GM23338 (cell line): ENCODE results near the gene PAXX. TPM values are rescaled to one million over a fixed set of nuclear protein-coding genes. Genes with fewer than 3 reads are reported as not detected.

Experiments used
- ATAC-seq: fragments of 200-7000 bp; cut with Tn5 transposase; 3 replicates; pipeline ENCODE4 v1.9.1; 2020
- DNase-seq: peaks from one replicate; pipeline ENCODE4 v3.0.0-alpha.2; 2015; ENCODE audit warnings: low spot score
- H2AFZ ChIP-seq: fragments of 200-600 bp; sonication (generic); 2 replicates; pipeline ENCODE4 v1.8.0; 2016; ENCODE audit warnings: antibody characterized with exemption, mild to moderate bottlenecking, moderate library complexity
- H3F3A ChIP-seq: fragments of 200-600 bp; sonication (generic); replicated peaks from 2 replicates; pipeline ENCODE4 v1.8.0; 2017; ENCODE audit warnings: antibody characterized with exemption, mixed run types, low read depth
- H3K27ac ChIP-seq: fragments of 200-600 bp; sonication (generic); 2 replicates; pipeline ENCODE4 v1.6.1; 2016; ENCODE audit warnings: low read depth
- H3K27me3 ChIP-seq: fragments of 200-600 bp; sonication (generic); 2 replicates; pipeline ENCODE4 v1.8.0; 2016; ENCODE audit warnings: mild to moderate bottlenecking, mixed run types, moderate library complexity; ENCODE audit not compliant: insufficient read depth
- H3K36me3 ChIP-seq: fragments of 200-600 bp; sonication (generic); 2 replicates; pipeline ENCODE4 v1.8.0; 2016; ENCODE audit warnings: mild to moderate bottlenecking; ENCODE audit not compliant: insufficient read depth
- H3K4me1 ChIP-seq: fragments of 200-600 bp; sonication (generic); 2 replicates; pipeline ENCODE4 v1.8.0; 2016; ENCODE audit warnings: mild to moderate bottlenecking, moderate library complexity; ENCODE audit not compliant: insufficient read depth
- H3K4me2 ChIP-seq: fragments of 200-600 bp; sonication (generic); 2 replicates; pipeline ENCODE4 v1.7.1; 2017; ENCODE audit warnings: mixed run types
- H3K4me3 ChIP-seq: fragments of 200-600 bp; sonication (generic); 2 replicates; pipeline ENCODE4 v1.6.1; 2016; ENCODE audit warnings: mixed run types
- H3K79me2 ChIP-seq: fragments of 200-600 bp; sonication (generic); replicated peaks from 2 replicates; pipeline ENCODE4 v1.8.0; 2017; ENCODE audit warnings: mild to moderate bottlenecking; ENCODE audit not compliant: insufficient read depth
- H3K9me2 ChIP-seq: fragments of 200-600 bp; sonication (generic); 2 replicates; pipeline ENCODE4 v1.8.0; 2017; ENCODE audit not compliant: insufficient read depth
- H4K20me1 ChIP-seq: fragments of 200-600 bp; sonication (generic); replicated peaks from 2 replicates; pipeline ENCODE4 v1.8.0; 2017; ENCODE audit warnings: mild to moderate bottlenecking; ENCODE audit not compliant: insufficient read depth
- H3K27ac Mint-ChIP-seq: 2 replicates; pipeline ENCODE4 v1.8.0; 2020; ENCODE audit warnings: inconsistent platforms, mild to moderate bottlenecking, moderate library complexity, mixed read lengths
- H3K27me3 Mint-ChIP-seq: 3 replicates; pipeline ENCODE4 v1.8.0; 2022; ENCODE audit warnings: low read depth, mild to moderate bottlenecking, moderate library complexity, mixed read lengths, inconsistent platforms; ENCODE audit not compliant: insufficient read depth, poor library complexity
- H3K36me3 Mint-ChIP-seq: 3 replicates; pipeline ENCODE4 v1.8.0; 2021; ENCODE audit warnings: low read depth, mild to moderate bottlenecking, inconsistent platforms, moderate library complexity, mixed read lengths
- H3K4me1 Mint-ChIP-seq: 3 replicates; pipeline ENCODE4 v1.8.0; 2020; ENCODE audit warnings: mild to moderate bottlenecking, inconsistent platforms, mixed read lengths
- H3K4me3 Mint-ChIP-seq: 3 replicates; pipeline ENCODE4 v1.8.0; 2021; ENCODE audit warnings: moderate library complexity, mild to moderate bottlenecking, inconsistent platforms, mixed read lengths
- H3K9me3 Mint-ChIP-seq: 3 replicates; pipeline ENCODE4 v1.8.0; 2020; ENCODE audit warnings: moderate library complexity, mild to moderate bottlenecking, inconsistent platforms, mixed read lengths
- CREB1 ChIP-seq: fragments of 250-450 bp; sonication (Bioruptor Pico); IDR thresholded peaks from 2 replicates; pipeline ENCODE4 v1.5.0; 2020; ENCODE audit warnings: low read depth, mild to moderate bottlenecking, moderate library complexity
- EZH2 ChIP-seq: fragments of 200-600 bp; sonication (generic); IDR thresholded peaks from one replicate; pipeline ENCODE4 v1.8.0; 2017; ENCODE audit warnings: antibody characterized with exemption, mild to moderate bottlenecking, low read depth; ENCODE audit not compliant: unreplicated experiment
- EZH2phosphoT487 ChIP-seq: fragments of 200-600 bp; sonication (generic); IDR thresholded peaks from one replicate; pipeline ENCODE4 v1.8.1; 2018; ENCODE audit warnings: antibody characterized with exemption; ENCODE audit not compliant: unreplicated experiment
- JUNB ChIP-seq: IDR thresholded peaks from one replicate; pipeline ENCODE4 v1.6.1; 2016; ENCODE audit warnings: antibody characterized with exemption; ENCODE audit not compliant: unreplicated experiment
- NANOG ChIP-seq: IDR thresholded peaks from 2 replicates; pipeline ENCODE4 v1.6.1; 2016; ENCODE audit warnings: antibody characterized with exemption, borderline replicate concordance
- POLR2AphosphoS5 ChIP-seq: IDR thresholded peaks from 2 replicates; pipeline ENCODE4 v1.6.1; 2016; ENCODE audit warnings: antibody characterized with exemption, low read depth
- STAT1 ChIP-seq: IDR thresholded peaks from one replicate; pipeline ENCODE4 v1.6.1; 2016; ENCODE audit warnings: antibody characterized with exemption; ENCODE audit not compliant: unreplicated experiment
- ZNF331 ChIP-seq: fragments of 250-450 bp; sonication (Bioruptor Pico); IDR thresholded peaks from 2 replicates; pipeline ENCODE4 v1.5.0; 2020; ENCODE audit warnings: low read depth, mild to moderate bottlenecking, moderate library complexity
- polyA plus RNA-seq: library from polyadenylated mRNA; unstranded; fragments of >200 nt; fragmentation: Nextera tagmentation; extraction: Ambion mirVana; gene quantifications from 2 replicates; pipeline ENCODE4 v1.2.1, GENCODE V29; 2016
- total RNA-seq: library from RNA; depleted of rRNA; stranded (reverse); fragments of >200 nt; shearing (Covaris generic); gene quantifications from 2 replicates; pipeline ENCODE4 v1.2.3, GENCODE V29; 2014
- TF ChIP-seq, protein P1 (sequence below): IDR thresholded peaks from one replicate; pipeline ENCODE4 v1.6.1; 2018; ENCODE audit warnings: antibody characterized with exemption; ENCODE audit not compliant: unreplicated experiment
- TF ChIP-seq, protein P2 (sequence below), 2 experiments: fragments of 200-600 bp in 1 of 2; sonication (generic) in 1 of 2; conservative IDR thresholded peaks; 2 replicates each; pipeline versions ENCODE4 v1.5.1 to v1.6.1; 2016 to 2017; ENCODE audit warnings: antibody characterized with exemption in 2 of 2, low read depth in 2 of 2, mild to moderate bottlenecking in 2 of 2, moderate library complexity in 1 of 2
- TF ChIP-seq, protein P3 (sequence below): fragments of 250-450 bp; sonication (Bioruptor Pico); IDR thresholded peaks from 2 replicates; pipeline ENCODE4 v1.5.0; 2020; ENCODE audit warnings: mild to moderate bottlenecking, moderate library complexity

Gene PAXX
- total and polyA plus RNA-seq, 2 experiments from 2014 or later, result 71.5 to 86.0 TPM

DNA sequence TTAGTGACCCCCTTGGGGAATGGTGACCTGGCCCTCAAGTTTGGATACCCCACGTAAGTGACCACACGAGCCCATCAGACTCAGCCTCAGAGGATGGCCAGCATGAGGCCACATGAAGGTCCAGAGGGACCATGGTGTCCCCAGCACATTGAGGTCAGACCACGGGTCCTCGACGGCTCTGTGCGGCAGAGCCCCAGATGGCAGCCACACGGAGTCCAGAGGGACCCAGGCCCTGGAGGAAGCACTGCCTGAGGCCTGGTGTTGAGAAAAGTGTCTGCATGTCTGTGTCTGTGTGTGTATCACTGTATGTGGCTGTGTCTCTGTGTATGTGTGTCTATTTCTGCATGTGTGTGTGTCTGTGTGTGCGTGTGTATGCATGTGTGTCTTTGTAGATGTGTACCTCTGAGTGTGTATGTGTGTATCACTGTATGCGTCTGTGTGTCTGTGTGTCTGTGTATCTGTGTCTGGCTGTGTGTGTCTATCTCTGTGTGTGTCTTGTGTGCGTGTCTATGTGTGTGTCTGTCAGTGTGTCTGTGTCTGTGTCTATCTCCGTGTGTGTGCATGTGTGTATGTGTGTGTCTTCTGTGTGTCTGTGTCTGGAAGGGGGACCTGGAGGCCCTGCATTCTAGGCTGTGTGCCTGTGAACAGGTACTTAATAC is 8.4 kb upstream of the PAXX start (continued):
- TF ChIP-seq JUNB (no peak), EZH2phosphoT487 (no peak), STAT1 (no peak), EZH2 (no peak), NANOG (no peak)

DNA sequence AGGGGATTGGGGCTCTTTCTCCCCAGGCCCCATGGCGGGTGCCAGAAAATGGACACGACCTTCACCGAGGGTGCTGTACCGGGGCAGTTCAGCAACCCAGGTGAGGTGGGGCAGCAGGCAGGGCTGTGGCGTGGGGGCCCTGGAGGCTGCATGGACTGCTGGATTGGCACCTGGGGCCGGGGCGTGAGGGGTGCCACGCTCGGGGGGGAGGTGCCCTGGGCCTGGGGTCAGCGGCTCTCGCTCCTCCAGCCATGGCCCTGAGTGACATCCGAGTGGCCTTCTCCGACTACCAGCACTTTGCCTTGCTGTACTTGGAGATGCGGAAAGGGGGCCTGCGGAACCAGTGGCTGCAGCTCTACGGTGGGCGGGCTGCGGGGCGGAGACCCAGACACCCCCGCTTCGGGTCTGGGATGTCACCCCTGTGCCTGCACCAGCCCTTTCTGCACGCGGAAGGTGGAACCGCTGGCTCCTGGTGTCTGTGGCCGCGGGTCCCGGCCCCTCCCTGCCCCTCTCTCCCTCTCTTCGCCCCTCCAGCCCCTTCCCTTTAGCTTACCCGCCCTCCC is 7.7 kb upstream of the PAXX start:
- ATAC-seq, result peak; percentile 42
- TF ChIP-seq, protein P1, sequence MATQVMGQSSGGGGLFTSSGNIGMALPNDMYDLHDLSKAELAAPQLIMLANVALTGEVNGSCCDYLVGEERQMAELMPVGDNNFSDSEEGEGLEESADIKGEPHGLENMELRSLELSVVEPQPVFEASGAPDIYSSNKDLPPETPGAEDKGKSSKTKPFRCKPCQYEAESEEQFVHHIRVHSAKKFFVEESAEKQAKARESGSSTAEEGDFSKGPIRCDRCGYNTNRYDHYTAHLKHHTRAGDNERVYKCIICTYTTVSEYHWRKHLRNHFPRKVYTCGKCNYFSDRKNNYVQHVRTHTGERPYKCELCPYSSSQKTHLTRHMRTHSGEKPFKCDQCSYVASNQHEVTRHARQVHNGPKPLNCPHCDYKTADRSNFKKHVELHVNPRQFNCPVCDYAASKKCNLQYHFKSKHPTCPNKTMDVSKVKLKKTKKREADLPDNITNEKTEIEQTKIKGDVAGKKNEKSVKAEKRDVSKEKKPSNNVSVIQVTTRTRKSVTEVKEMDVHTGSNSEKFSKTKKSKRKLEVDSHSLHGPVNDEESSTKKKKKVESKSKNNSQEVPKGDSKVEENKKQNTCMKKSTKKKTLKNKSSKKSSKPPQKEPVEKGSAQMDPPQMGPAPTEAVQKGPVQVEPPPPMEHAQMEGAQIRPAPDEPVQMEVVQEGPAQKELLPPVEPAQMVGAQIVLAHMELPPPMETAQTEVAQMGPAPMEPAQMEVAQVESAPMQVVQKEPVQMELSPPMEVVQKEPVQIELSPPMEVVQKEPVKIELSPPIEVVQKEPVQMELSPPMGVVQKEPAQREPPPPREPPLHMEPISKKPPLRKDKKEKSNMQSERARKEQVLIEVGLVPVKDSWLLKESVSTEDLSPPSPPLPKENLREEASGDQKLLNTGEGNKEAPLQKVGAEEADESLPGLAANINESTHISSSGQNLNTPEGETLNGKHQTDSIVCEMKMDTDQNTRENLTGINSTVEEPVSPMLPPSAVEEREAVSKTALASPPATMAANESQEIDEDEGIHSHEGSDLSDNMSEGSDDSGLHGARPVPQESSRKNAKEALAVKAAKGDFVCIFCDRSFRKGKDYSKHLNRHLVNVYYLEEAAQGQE, result no peak
- TF ChIP-seq EZH2 (no peak), EZH2phosphoT487 (no peak), ZNF331 (no peak), CREB1 (no peak), JUNB (no peak), POLR2AphosphoS5 (no peak)
- TF ChIP-seq, protein P2, sequence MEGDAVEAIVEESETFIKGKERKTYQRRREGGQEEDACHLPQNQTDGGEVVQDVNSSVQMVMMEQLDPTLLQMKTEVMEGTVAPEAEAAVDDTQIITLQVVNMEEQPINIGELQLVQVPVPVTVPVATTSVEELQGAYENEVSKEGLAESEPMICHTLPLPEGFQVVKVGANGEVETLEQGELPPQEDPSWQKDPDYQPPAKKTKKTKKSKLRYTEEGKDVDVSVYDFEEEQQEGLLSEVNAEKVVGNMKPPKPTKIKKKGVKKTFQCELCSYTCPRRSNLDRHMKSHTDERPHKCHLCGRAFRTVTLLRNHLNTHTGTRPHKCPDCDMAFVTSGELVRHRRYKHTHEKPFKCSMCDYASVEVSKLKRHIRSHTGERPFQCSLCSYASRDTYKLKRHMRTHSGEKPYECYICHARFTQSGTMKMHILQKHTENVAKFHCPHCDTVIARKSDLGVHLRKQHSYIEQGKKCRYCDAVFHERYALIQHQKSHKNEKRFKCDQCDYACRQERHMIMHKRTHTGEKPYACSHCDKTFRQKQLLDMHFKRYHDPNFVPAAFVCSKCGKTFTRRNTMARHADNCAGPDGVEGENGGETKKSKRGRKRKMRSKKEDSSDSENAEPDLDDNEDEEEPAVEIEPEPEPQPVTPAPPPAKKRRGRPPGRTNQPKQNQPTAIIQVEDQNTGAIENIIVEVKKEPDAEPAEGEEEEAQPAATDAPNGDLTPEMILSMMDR (conservative IDR thresholded peaks at IDR 0.05; ENCODE audit: low read depth in 2 of 2), result no peak
- TF ChIP-seq, protein P3, sequence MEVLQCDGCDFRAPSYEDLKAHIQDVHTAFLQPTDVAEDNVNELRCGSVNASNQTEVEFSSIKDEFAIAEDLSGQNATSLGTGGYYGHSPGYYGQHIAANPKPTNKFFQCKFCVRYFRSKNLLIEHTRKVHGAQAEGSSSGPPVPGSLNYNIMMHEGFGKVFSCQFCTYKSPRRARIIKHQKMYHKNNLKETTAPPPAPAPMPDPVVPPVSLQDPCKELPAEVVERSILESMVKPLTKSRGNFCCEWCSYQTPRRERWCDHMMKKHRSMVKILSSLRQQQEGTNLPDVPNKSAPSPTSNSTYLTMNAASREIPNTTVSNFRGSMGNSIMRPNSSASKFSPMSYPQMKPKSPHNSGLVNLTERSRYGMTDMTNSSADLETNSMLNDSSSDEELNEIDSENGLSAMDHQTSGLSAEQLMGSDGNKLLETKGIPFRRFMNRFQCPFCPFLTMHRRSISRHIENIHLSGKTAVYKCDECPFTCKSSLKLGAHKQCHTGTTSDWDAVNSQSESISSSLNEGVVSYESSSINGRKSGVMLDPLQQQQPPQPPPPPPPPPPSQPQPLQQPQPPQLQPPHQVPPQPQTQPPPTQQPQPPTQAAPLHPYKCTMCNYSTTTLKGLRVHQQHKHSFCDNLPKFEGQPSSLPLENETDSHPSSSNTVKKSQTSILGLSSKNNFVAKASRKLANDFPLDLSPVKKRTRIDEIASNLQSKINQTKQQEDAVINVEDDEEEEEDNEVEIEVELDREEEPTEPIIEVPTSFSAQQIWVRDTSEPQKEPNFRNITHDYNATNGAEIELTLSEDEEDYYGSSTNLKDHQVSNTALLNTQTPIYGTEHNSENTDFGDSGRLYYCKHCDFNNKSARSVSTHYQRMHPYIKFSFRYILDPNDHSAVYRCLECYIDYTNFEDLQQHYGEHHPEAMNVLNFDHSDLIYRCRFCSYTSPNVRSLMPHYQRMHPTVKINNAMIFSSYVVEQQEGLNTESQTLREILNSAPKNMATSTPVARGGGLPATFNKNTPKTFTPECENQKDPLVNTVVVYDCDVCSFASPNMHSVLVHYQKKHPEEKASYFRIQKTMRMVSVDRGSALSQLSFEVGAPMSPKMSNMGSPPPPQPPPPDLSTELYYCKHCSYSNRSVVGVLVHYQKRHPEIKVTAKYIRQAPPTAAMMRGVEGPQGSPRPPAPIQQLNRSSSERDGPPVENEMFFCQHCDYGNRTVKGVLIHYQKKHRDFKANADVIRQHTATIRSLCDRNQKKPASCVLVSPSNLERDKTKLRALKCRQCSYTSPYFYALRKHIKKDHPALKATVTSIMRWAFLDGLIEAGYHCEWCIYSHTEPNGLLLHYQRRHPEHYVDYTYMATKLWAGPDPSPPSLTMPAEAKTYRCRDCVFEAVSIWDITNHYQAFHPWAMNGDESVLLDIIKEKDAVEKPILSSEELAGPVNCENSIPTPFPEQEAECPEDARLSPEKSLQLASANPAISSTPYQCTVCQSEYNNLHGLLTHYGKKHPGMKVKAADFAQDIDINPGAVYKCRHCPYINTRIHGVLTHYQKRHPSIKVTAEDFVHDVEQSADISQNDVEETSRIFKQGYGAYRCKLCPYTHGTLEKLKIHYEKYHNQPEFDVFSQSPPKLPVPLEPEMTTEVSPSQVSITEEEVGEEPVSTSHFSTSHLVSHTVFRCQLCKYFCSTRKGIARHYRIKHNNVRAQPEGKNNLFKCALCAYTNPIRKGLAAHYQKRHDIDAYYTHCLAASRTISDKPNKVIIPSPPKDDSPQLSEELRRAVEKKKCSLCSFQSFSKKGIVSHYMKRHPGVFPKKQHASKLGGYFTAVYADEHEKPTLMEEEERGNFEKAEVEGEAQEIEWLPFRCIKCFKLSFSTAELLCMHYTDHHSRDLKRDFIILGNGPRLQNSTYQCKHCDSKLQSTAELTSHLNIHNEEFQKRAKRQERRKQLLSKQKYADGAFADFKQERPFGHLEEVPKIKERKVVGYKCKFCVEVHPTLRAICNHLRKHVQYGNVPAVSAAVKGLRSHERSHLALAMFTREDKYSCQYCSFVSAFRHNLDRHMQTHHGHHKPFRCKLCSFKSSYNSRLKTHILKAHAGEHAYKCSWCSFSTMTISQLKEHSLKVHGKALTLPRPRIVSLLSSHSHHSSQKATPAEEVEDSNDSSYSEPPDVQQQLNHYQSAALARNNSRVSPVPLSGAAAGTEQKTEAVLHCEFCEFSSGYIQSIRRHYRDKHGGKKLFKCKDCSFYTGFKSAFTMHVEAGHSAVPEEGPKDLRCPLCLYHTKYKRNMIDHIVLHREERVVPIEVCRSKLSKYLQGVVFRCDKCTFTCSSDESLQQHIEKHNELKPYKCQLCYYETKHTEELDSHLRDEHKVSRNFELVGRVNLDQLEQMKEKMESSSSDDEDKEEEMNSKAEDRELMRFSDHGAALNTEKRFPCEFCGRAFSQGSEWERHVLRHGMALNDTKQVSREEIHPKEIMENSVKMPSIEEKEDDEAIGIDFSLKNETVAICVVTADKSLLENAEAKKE (CRISPR knock-in tag), result no peak
- no peaks in the 10 kb centered on the region for H3K9me2 ChIP-seq
- H3K27me3 ChIP-seq, result peaks cover 39% of the 10 kb centered on the region
- peak overlapping the region; percentile 46; the same call in 2 of the 3 replicates for H3K4me3 Mint-ChIP-seq
- no peaks in the 10 kb centered on the region for H3F3A ChIP-seq
- peak; percentile 59 for DNase-seq
- H3K4me1 Mint-ChIP-seq, result no peaks in the 10 kb centered on the region; the same call in 2 of the 3 replicates
- no peaks in the 10 kb centered on the region; the same call in 2 of the 3 replicates for H3K36me3 Mint-ChIP-seq
- peak overlapping the region; percentile 94 for H2AFZ ChIP-seq
- H4K20me1 ChIP-seq, result no peaks in the 10 kb centered on the region
- H3K79me2 ChIP-seq, result no peaks in the 10 kb centered on the region
- H3K4me3 ChIP-seq, result peak overlapping the region; percentile 68
- peak overlapping the region; percentile 93 for H3K4me2 ChIP-seq
- peaks cover 22% of the 10 kb centered on the region for H3K27me3 Mint-ChIP-seq
- peaks cover 3% of the 10 kb centered on the region; the same call in 1 of the 2 replicates for H3K4me1 ChIP-seq
- H3K27ac ChIP-seq, result no peak overlapping the region
- no peak overlapping the region for H3K27ac Mint-ChIP-seq
- no peaks in the 10 kb centered on the region for H3K9me3 Mint-ChIP-seq
- no peaks in the 10 kb centered on the region for H3K36me3 ChIP-seq
